ENCODE measurements around the gene NPPB. TPM values are rescaled to one million over a fixed set of nuclear protein-coding genes. Genes with fewer than 3 reads are reported as not detected.

Gene NPPB
- total RNA-seq, 1 donor from 2014 or later, result 0.47 TPM

DNA sequence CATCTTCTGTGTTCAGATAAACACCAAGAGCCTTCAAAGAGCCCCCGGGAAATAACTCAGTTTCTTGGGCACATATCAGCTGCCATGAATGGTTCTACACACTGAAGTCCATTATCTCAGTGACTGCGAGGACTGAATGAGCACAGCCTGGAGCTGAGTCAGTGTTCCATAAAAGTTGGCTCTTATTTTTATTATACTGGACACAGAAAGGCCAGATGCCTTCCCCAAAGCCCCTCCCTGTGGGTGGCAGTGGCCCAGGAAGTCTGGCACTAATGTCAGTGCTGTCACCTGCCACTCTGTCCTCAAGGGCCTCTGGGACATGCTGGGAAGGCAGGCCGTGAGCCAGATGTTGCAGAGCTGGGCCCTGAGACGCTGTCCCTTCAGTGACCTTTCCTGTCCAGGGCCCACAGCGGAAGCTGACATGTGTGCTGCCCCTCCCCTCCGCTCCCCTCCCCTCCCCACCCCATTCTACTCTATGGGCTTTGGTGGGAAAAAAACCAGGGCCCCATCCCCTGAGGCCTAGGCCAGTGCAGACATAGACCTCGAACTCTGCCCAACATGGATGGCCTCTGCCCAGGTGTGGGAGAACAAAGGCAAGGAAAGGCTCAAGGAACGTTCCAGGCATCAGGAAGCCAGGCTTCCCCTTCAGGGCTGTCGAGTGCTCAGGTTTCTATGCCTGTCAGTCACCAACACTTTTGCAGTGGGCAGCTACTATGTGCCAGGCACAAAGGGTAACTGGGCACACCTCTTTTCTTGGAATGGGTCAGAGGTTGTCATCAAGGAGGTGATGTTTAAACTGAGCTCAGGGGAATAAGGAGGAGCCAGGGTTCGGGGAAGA is 22.4 kb upstream of the NPPB start:
- no peak for DNase-seq

DNA sequence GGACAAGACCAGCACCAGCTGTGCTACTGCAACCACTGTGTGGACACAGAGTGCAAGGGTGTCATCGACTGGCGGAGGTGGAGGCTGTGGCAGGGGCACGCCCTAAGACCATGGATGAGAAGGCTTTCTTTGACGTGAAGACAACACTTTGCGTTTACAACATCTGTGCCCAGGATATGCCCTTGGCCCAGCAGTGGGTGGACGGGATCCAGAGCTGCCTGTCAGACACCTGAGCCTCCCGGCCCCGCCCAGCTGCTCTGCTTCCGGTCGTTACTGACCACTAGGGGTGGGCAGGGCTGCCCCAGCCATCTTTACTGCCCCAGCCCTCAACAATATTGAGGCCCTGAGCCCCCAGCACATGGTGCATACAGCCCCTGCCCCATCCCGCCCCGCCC is 21.4 kb upstream of the NPPB start:
- no peak for DNase-seq

DNA sequence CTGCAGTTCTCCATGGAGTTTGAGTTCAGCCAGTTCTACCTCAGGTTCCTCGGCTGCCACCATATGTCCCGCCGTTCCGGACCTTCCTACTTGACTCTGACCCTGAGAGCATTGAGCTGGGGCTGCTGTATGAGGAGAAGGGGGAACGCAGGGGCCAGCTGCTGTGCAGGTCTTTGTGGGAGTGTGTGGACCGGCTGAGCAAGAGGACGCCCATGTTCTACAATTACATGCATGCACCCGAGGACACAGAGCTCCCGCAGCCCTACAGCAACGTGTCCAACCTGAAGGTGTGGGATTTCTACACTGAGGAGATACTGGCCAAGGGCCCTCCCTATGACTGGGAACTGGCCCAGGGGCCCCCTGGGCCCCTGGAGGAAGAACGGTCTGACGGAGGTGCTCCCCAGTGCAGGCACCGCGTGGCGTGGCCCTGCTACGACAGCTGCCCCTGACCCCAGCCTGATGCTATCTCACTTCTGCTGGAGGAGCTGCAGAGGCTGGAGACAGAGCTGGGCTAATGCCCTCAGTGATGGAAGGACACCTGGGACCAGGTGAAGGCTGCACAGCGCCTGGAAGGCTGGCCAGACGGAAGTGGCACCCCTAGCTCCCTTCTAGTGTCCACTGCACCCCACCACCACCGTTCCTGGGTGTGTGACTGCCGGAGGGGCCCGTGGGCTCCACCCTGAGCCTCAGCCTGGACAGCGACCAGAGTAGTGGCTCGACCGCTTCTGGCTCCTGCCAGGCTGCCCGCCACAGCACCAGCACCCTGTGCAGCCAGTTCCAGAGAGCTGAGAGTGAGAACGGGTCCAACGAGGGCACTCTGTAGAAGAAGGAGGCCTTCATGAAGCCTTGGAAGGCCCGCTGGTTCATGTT is 20.8 kb upstream of the NPPB start:
- no peak for DNase-seq

DNA sequence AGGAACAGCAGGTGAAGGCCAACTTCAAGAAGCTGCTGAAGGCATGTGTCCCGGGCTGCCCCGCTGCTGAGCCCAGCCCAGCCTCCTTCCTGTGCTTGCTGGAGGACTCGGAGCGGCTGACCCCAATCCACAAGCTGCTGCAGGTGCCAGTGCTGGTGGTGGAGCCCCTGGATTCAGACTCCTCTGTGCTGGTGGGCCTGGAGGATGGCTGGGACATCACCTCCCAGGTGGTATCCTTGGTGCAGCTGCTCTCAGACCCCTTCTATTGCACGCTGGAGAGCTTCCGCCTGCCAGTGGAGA is 20.1 kb upstream of the NPPB start:
- DNase-seq, result no peak

DNA sequence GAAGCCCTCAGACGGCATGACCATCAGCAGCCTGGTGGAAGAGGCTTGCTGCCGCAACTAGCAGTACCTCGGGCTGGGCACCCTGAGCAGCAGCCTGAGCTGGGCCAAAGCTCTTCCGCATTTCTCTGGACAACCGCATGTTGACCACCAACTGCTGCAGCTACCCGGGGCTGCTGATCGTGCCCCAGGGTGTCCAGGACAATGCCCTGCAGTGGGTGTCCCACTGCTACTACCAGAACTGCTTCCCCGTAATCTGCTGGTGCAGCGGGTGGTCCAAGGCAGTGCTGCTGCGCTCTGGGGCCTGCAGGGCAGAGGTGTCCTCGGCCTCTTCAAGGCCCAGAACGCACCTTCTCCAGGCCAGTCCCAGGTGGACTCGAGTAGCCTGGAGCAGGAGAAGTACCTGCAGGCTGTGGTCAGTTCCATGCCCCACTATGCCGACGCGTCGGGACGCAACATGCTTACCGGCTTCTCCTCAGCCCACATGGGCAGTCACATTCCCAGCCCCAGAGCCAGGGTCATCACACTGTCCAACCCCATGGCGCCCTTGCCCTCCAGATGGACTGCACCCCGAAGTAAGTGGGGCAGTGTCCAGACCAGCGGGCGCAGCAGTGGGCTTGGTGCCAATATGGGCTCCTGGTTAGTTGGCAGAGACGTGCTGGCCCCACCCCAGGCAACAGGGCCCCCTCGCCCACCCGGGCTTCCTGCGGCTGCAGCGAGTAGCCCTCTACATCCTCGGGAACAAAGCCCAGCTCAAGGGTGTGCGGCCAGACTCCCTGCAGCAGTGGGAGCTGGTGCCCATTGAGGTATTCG is 19.5 kb upstream of the NPPB start:
- DNase-seq, result no peak

DNA sequence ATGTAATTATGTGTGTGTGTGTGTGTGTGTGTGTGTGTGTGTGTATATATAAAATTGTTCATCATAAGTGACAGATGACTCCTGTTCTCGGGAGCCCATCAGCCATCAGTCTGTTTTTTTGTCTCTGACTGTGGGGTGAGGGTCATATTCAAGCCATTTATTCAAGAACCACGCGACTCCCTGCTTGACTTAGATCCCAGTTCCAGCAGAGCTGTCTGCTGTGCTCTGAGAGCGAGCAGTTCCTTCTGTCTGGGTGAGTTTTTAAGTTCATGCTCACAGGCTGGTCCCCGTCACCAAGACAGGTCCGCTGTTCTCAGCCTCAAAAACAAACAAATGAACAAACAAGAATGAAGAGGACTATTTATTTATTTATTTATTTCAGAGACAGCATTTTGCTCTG is 18.3 kb upstream of the NPPB start:
- DNase-seq, result no peak

DNA sequence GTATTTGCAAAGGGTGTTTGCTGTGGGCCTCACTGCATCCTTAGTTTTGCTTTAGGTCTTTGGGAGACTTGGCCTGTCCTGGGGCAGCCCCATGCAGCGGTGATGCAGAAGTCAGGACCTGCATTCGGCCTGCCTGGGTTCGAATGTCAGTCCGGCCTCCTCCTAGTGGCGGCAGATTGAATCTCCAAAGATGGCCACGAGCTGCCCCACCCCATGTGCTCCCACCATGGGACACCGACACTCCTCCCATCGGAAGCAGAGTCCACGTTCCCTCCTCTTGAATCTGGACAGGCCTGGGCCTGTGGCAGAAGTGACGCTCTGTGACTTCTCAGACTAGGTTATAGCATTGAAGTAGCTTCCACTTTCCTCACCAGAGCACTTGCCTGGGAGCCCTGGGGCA is 16.3 kb upstream of the NPPB start:
- DNase-seq, result no peak

DNA sequence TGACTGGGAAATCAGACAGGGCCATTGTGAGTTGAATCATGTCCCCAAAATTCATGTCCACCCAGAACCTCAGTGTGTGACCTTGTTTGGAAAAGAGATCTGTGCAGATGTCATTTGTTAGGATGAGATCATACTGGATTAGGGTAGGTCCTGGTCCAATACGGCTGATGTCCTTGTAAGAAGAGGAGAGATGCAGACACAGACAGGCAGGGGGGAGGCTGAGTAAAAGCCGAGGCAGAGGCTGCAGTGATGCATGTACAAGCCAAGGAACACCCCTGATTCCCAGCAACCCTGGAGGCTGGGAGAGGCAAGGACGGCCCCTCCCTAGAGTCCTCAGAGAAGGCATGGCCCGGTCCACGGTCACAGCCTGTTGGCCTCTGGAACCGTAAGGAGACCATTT is 15.9 kb upstream of the NPPB start:
- no peak for DNase-seq

DNA sequence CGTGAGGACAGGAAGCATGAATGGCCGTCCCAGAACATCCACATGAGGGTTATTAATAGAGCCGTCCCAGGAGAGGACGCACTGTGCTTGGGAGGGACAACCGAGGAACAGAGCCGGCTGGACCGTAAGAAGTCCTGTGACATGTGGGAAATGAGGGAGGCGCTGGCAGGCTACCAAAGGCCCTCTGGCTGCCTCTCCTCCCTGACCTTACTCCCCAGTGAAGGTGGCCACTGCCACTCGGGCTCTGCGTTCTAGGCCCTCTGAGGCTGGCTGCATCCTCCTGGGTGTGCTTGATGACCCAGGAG is 15.5 kb upstream of the NPPB start:
- DNase-seq, result no peak

DNA sequence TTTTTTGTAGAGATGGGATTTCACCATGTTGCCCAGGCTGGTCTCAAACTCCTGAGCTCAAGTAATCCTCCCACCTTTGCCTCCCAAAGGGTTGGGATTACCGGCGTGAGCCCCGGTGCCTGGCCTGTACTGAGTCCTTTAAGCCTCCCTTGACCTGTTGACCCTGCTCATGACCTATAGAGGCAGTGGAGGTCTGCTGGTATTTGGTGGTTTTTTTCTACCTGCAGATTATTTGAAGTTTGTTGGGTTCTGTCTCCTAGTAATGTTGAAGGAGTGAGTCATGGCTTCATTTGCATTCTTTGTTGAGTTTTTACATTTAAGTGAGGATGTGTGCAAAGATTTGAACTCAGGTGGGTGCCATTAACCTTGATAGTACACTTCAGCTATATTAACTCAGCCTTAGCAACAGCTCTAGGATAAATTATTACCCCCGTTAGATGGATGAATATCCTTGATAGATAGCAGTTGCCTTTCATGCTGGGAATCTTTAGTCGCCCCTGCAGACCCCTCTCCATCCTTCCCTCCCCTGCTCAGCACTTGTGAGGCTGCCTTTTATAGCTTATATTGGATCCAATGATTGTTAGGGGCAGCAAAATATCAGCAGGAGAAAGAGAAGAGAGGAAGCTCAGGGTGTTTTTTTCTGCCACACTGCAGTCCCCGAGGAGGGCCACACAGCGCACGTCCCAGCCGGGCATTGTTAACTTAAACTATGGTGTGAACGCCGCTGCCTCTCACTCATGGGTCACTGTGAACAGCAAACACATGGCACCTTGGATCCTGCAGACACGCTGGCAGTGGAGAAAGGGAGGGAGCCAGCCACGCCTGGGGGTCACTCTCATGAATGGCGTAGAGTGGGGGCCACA is 14.9 kb upstream of the NPPB start:
- no peak for DNase-seq

DNA sequence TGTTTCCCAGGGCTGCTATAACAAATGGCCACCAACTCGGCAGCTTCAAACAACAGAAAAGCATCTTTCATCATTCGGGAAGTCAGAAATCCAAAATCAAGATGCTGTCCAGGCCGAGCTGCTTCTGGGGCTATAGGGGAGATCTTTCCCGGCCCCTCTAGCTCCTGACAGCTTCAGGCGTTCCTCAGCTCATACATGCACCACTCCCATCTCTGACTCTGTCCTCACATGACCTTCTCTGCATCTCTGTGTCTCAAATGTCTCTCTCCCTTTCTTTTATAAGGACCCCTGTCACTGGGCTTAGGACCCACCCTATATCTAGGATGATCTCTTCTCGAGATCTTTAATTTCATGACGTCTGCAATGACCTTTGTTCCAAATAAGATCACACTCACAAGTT is 13.8 kb upstream of the NPPB start:
- DNase-seq, result no peak

DNA sequence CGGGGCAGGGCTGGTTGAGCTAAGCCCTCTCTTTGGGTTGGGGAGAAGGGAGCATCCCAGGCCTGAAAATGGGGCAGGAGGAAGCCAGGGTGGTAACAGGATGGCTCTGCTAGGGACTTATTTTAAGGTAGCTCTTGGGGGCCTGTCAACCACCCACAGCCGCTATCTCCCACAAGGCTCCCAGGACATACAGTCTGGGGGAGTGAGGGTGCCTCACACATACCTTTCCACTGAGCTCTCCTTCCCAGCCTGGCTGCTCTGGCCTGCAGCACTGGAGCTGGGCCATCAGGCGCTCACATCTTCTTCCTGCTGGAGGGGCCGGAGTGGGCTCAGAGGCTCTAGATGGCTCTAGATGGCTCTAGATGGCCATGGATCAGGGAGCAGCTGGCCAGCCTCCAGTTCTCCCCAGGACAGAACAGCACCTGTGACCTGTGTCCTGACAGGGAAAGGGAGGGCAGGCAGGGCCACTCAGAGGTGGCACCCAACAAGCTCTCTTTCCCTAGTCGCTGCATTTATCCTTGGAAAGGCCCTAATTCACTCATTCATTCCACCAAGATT is 11.0 kb upstream of the NPPB start:
- DNase-seq, result no peak

DNA sequence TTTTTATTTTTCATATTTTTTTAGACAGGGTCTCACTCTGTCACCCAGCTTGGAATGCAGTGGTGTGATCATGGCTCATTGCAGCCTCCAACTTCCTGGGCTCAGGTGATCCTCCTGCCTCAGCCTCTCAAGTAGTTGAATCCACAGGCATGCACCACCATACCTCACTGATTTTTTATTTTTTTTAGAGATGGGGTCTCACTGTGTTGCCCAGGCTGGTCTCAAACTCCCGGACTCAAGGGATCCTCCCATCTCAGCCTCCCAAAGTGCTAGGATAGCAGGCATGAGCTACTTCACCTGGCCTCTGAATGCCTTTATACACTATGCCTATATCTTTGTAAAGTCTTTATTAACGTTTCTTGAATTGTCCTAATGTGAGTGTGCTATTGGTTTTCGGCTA is 10.4 kb upstream of the NPPB start:
- no peak for DNase-seq

DNA sequence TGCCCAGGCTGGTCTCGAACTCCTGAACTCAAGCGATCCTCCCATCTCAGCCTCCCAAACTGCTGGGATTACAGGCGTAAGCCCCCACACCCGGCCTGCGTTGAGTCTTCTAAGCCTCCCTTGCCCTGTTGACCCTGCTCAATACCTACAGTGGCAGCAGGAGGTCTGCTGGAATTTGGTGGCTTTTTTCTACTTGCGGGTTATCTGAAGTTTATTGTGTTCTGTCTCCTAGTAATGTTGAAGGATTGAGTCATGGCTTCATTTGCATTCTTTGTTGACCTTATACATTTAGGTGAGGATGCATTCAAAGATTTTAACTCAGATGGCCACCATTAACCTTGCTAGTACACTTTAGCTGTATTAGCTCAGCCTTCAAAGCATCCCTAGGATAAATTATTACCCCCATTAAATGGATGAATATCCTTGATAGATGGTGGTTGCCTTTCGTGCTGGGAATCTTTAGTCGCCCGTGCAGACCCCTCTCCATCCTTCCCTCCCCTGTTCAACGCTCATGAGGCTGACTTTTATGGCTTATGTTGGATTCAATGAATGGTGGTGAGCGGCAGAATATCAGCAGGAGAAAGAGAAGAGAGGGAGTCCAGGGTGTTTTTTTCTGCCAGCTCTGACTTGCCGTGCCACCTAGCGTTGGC is 9.7 kb upstream of the NPPB start:
- DNase-seq, result no peak

DNA sequence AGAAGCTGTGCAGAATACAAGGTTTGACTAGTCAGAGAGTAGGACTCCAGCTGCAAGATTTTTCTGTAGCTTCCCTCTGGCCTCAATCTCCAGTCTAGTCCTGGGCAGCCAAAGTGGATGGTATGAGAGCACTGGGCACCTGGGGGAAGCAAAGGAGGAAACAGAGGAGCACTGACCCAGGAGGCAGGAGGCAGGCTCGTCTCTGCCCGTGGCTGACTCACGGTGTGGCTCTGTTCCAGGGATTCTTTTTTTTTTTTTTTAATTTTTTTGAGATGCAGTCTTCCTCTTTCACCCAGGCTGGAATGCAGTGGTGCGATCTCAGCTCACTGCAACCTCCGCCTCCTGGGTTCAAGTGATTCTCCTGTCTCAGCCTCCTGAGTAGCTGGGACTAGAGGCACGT is 4.1 kb upstream of the NPPB start:
- no peak for DNase-seq

DNA sequence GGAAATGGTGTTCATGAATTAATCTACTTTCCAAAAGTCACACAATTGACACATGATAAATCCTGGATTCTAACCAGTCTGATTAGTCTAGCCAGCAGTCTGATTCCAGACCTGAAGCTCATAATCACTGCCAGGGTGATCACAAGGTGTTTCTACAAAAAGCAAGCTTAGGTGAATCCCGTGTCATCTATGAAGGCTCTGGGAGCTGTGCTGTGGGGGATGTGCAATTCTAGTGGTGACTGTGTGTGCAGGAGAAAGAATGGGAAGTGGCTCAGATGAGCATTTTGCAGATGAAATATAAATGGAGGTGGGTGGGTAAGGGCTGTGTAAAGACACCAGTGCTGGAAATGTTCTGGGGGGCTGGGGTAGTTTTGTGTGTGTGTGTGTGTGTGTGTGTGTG is 1.8 kb upstream of the NPPB start:
- no peak for DNase-seq

DNA sequence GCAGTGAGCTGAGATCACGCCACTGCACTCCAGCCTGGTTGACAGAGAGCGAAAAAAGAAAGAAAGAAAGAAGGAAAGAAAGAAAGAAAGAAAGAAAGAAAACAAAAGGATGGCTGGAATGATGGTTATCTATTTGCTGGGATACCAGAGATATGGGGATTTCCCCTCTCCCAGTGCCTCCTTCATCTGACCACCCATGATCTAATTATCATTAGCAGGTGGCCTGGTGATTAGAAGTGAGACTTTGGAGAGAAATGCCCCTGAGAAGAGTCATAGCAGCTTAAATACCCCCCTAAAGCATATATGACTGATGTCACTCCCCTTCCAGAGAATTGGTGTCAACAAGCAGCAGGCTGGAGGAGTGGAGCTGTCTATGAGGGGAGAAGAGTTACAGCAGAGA is 1.3 kb upstream of the NPPB start:
- DNase-seq, result no peak

DNA sequence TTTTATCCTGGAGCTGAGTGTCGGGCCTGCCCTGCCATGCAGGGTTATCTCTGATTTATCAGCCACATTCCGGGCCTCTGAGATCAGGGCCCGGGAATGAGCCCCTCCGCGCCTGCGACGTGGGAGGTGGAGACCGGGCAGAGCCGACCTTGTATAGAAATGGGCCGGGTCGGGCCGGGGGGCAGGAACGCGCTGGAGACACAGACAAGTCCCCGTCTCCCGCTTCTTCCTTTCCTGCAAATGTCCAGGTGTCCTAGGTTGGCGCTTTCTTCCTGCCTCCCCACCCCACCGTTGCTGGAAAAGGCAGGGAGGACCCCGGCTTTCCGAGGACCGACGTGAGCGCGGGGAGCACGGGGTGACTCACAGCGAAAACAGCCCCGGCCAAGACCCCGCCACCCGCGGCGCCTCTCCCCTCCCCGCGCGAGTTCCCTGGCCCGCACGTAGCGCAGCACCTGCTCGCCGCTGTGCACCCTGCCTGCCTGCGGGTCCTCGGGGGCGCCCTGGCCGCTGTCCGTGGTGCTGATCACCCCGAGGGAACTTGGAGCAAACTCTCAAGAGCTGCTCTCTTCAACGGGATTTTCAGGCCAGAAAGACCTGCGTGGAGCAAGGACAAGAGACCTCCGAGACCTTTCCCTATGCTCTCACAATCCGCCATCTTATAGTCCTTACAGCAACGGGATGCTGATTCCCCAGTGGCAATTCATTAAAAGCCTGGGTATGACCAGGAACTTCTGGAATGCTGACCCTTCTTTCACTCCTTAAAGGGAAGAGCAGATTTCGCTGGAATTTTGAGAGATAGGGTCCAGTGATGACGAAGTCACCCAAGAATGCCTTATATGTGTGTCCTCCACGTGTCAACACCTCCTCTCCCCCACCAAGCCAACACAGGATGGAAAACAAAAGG is 475 bp upstream of the NPPB start:
- no peak for DNase-seq

DNA sequence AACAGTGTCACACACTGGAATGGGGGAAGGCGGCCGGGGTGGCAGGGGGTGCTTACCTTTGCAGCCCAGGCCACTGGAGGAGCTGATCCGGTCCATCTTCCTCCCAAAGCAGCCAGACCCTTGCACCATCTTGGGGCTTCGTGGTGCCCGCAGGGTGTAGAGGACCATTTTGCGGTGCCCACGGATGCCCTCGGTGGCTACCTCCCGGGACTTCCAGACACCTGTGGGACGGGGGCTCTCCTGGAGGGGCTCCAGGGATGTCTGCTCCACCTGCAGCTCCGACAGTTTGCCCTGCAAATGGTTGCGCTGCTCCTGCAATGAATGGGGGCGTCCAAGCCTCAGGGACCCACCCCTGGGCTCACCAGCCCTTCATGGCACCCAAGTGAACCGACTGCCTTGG is 587 bp downstream of the NPPB start:
- DNase-seq, result no peak

DNA sequence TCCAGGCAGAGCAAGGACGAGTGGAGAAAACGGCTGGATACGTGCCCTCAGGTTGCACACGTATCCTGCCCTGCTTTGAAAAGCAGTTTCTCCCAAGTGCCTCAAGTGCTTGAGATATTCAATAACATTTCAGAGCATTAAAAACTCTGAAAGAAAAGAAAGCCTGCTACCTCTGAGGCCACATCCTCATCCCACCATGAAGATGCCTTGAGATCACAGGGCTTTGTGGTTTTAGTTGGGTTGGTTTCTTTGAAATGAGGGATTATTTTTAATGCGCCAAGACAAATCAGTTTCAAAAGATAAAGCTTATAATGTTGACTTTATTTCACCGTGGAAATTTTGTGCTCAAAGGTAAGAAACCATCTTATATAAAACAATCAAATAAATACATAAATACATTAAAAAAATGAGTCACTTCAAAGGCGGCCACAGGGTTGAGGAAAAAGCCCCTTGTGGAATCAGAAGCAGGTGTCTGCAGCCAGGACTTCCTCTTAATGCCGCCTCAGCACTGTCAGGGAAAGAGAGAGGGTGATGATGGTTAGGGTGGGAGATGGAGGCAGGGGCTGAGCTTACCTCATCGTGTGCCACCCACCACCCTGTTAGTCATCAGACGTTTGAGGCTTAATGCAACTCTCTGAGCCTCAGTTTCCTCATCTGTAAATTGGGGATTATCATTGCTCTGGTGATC is 1.4 kb downstream of the NPPB start:
- DNase-seq, result no peak

Data from occipital lobe (tissue), 2 donors.